Measurements from ENCODE around the gene LEO1.

LEO1 gene

DNA sequence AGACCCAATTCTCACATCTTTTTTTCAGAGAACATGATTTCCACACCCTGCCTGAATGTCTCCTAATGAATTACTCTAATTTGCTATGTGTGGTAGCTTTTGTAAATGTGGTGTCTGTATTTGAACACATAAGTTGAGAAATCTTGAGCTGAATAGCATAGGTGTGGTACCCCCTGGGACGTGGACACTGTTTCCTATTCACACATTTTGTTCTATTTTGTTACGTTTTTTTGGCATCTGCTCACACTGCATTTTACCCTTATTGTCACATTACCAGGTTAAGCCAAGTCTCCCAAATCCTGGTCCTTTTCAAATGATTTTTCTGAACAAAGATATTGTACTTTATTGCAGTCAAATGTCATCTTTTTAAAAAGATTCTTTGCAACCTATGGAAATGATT is 40.6 kb upstream of the LEO1 start:
- no peaks in the 10 kb centered on the region for H3F3A ChIP-seq (ENCODE audit: insufficient read depth, low read length)
- H3K4me2 ChIP-seq (ENCODE audit: low read length), result no peak overlapping the region
- H2AFZ ChIP-seq (ENCODE audit: low read length), result no peak overlapping the region
- H3K9me2 ChIP-seq (ENCODE audit: low read depth, low read length), result no peaks in the 10 kb centered on the region
- no peak for TF ChIP-seq EZH2 (IDR thresholded peaks at IDR 0.05; ENCODE audit: borderline replicate concordance, low read length)
- TF ChIP-seq, protein P1, sequence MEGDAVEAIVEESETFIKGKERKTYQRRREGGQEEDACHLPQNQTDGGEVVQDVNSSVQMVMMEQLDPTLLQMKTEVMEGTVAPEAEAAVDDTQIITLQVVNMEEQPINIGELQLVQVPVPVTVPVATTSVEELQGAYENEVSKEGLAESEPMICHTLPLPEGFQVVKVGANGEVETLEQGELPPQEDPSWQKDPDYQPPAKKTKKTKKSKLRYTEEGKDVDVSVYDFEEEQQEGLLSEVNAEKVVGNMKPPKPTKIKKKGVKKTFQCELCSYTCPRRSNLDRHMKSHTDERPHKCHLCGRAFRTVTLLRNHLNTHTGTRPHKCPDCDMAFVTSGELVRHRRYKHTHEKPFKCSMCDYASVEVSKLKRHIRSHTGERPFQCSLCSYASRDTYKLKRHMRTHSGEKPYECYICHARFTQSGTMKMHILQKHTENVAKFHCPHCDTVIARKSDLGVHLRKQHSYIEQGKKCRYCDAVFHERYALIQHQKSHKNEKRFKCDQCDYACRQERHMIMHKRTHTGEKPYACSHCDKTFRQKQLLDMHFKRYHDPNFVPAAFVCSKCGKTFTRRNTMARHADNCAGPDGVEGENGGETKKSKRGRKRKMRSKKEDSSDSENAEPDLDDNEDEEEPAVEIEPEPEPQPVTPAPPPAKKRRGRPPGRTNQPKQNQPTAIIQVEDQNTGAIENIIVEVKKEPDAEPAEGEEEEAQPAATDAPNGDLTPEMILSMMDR (IDR thresholded peaks at IDR 0.05; ENCODE audit: low read length), result no peak
- no peaks in the 10 kb centered on the region for H3K36me3 ChIP-seq (ENCODE audit: insufficient read depth, low read length)
- H3K27me3 ChIP-seq (ENCODE audit: insufficient read depth, low read length), result no peaks in the 10 kb centered on the region
- peaks cover 22% of the 10 kb centered on the region for H3K4me1 ChIP-seq (ENCODE audit: insufficient read depth, low read length, severe bottlenecking)
- H3K4me3 ChIP-seq (ENCODE audit: low read depth, low read length, poor library complexity, severe bottlenecking), result no peak overlapping the region
- H3K9me3 ChIP-seq (ENCODE audit: low read length), result no peaks in the 10 kb centered on the region
- no peaks in the 10 kb centered on the region for H4K20me1 ChIP-seq (ENCODE audit: insufficient read depth, low read length)
- H3K79me2 ChIP-seq (ENCODE audit: insufficient read depth, low read length), result no peaks in the 10 kb centered on the region
- no peak overlapping the region for H3K27ac ChIP-seq (ENCODE audit: low read depth, low read length, poor library complexity, severe bottlenecking)
- H3K9ac ChIP-seq (ENCODE audit: low read length), result no peak overlapping the region

- Histone ChIP-seq H3K79me2 (ENCODE audit: insufficient read depth, low read length) (no peaks in the 10 kb centered on the region), H3K4me2 (ENCODE audit: low read length) (no peak overlapping the region), H3K4me1 (ENCODE audit: insufficient read depth, low read length, severe bottlenecking) (peaks cover 26% of the 10 kb centered on the region), H2AFZ (ENCODE audit: low read length) (0 out of 2 replicates have a peak overlapping the region, but pooled peaks have one; percentile 7), H3F3A (ENCODE audit: insufficient read depth, low read length) (no peaks in the 10 kb centered on the region), H3K36me3 (ENCODE audit: insufficient read depth, low read length) (no peaks in the 10 kb centered on the region), H3K9me3 (ENCODE audit: low read length) (no peaks in the 10 kb centered on the region), H4K20me1 (ENCODE audit: insufficient read depth, low read length) (no peaks in the 10 kb centered on the region), H3K27ac (ENCODE audit: low read depth, low read length, poor library complexity, severe bottlenecking) (no peak overlapping the region), H3K27me3 (ENCODE audit: insufficient read depth, low read length) (no peaks in the 10 kb centered on the region), H3K4me3 (ENCODE audit: low read depth, low read length, poor library complexity, severe bottlenecking) (no peak overlapping the region), H3K9me2 (ENCODE audit: low read depth, low read length) (no peaks in the 10 kb centered on the region), H3K9ac (ENCODE audit: low read length) (no peak overlapping the region)
- TF ChIP-seq EZH2 (IDR thresholded peaks at IDR 0.05; ENCODE audit: borderline replicate concordance, low read length), result no peak
- TF ChIP-seq, protein P1 (IDR thresholded peaks at IDR 0.05; ENCODE audit: low read length), result no peak
Measured at GRCh38 chr15:52011711-52012144, 40.1 kb upstream of the LEO1 start.

DNA sequence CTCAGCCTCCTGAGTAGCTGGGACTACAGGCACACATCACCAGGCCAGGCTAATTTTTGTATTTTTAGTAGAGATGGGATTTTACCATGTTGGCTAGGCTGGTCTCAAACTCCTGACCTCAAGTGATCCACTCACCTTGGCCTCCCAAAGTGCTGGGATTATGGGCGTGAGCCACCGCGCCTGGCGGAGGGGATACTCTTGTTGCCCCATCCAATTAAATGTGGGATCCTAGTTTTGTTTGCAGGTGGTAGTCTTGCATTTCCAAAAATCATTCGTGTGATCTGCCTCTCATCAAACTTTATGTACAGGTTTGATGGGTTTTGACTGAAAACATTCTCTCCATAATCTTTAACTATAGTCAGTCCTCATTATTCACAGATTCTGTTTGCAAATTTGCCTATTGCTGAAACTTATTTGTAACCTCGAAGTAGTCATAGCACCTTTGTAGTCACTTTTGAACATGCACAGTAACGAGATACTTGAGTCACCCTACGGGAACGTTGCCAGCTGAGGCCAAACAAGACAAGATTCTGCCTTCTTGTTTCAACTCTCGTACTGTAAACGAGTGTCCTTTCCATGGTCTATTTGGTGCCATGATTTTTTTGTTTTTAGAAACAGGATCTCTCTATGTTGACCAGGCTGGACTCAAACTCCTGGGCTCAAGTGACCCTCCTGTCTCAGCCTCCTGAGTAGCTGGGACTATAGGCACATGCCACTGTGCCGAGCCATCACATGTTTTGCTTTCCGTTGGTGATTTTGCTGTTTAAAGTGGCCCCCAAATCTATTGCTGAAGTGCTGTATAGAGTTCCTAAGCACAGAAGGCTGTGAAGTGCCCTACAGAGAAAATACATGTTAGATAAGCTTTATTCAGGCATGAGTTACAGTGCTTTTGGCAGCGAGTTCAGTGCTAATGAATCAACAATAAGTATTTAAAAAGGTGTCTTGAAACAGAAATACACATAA is 39.3 kb upstream of the LEO1 start:
- H2AFZ ChIP-seq (ENCODE audit: low read length), result 0 out of 2 replicates have a peak overlapping the region, but pooled peaks have one; percentile 7
- H3K4me2 ChIP-seq (ENCODE audit: low read length), result no peak overlapping the region
- H3K4me1 ChIP-seq (ENCODE audit: insufficient read depth, low read length, severe bottlenecking), result peaks cover 31% of the 10 kb centered on the region
- no peak overlapping the region for H3K9ac ChIP-seq (ENCODE audit: low read length)
- H3K27me3 ChIP-seq (ENCODE audit: insufficient read depth, low read length), result no peaks in the 10 kb centered on the region
- no peaks in the 10 kb centered on the region for H4K20me1 ChIP-seq (ENCODE audit: insufficient read depth, low read length)
- TF ChIP-seq, protein P1 (IDR thresholded peaks at IDR 0.05; ENCODE audit: low read length), result no peak
- no peak for TF ChIP-seq EZH2 (IDR thresholded peaks at IDR 0.05; ENCODE audit: borderline replicate concordance, low read length)
- no peaks in the 10 kb centered on the region for H3K9me2 ChIP-seq (ENCODE audit: low read depth, low read length)
- no peak overlapping the region for H3K4me3 ChIP-seq (ENCODE audit: low read depth, low read length, poor library complexity, severe bottlenecking)
- H3K27ac ChIP-seq (ENCODE audit: low read depth, low read length, poor library complexity, severe bottlenecking), result no peak overlapping the region
- no peaks in the 10 kb centered on the region for H3F3A ChIP-seq (ENCODE audit: insufficient read depth, low read length)
- H3K79me2 ChIP-seq (ENCODE audit: insufficient read depth, low read length), result no peaks in the 10 kb centered on the region
- no peaks in the 10 kb centered on the region for H3K36me3 ChIP-seq (ENCODE audit: insufficient read depth, low read length)
- H3K9me3 ChIP-seq (ENCODE audit: low read length), result no peaks in the 10 kb centered on the region
